Activated CD8-positive, alpha-beta T cell treated with anti-CD3 and anti-CD28 coated beads, Interleukin-2, amount 10 ng/mL, durations not matched to agents 7 days and 5 days (primary cell): ENCODE results near the gene MDM2. TPM values are rescaled to one million over a fixed set of nuclear protein-coding genes. Genes with fewer than 3 reads are reported as not detected.

Experiments
- ATAC-seq: fragments of 150-1000 bp; cut with Tn5 transposase; one replicate; pipeline ENCODE4 v1.10.0; 2021; ENCODE audit warnings: moderate library complexity
- CTCF ChIA-PET: fragments of 350-600 bp; sonication (Branson Sonifier 250); formaldehyde crosslinking; loops from one replicate; lab custom pipeline; 2021; ENCODE audit warnings: antibody characterized with exemption; lab: Charles Lee
- POLR2A ChIA-PET: fragments of 350-600 bp; sonication (Branson Sonifier 250); formaldehyde crosslinking; loops from one replicate; lab custom pipeline; 2021; ENCODE audit warnings: antibody characterized with exemption; lab: Charles Lee
- DNase-seq: peaks from one replicate; pipeline ENCODE4 v3.0.0-alpha.2; 2020
- H3K27ac Mint-ChIP-seq: one replicate; pipeline ENCODE4 v1.8.0; 2021; ENCODE audit warnings: mild to moderate bottlenecking, mixed read lengths
- H3K27me3 Mint-ChIP-seq: one replicate; pipeline ENCODE4 v1.8.0; 2021; ENCODE audit warnings: low read depth, mixed read lengths
- H3K36me3 Mint-ChIP-seq: one replicate; pipeline ENCODE4 v1.8.0; 2021; ENCODE audit warnings: low read depth, mixed read lengths
- H3K4me1 Mint-ChIP-seq: one replicate; pipeline ENCODE4 v1.8.0; 2021; ENCODE audit warnings: low read depth, mixed read lengths
- H3K4me3 Mint-ChIP-seq: one replicate; pipeline ENCODE4 v1.8.0; 2021; ENCODE audit warnings: mild to moderate bottlenecking, mixed read lengths
- H3K9me3 Mint-ChIP-seq: one replicate; pipeline ENCODE4 v1.8.0; 2022; ENCODE audit warnings: mixed read lengths; ENCODE audit not compliant: insufficient read depth
- total RNA-seq, 2 experiments: library from RNA; stranded (reverse); gene quantifications; one replicate each; pipeline ENCODE4 v1.2.3, GENCODE V29; 2021

Gene MDM2
- total RNA-seq, 2 experiments from 2014 or later: 213 to 234 TPM

DNA sequence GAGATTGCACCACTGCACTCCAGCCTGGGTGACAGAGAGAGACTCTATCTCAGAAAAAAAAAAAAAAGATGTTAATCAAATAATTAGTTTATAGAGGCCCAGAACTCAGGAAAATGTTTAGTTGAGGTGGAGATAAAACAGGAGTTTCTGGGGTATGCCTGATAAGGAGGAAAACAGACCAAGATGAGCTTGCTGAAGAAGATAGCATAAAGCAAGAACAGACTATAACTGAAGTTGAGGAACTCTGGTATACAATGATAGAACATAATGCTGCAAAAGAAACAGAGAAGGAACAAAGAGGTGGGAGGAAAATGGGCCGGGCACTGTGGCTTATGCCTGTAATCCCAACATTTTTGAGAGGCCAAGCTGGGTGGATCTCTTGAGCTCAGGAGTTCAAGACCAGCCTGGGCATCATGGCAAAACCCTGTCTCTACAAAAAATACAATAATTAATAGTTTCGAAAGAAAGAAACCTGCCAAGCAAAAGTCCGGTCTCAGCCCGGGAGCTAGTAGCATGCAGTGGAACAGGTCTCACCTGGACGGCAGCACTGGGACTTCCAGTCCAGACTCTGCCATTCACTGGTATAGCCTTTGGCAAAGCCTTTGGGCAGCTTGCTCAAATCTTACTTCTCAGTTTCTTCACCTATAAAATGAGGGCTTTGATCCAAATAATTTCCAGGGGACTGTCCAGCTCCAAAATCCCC lies 36.6 kb upstream of the MDM2 start:
- H3K4me1 Mint-ChIP-seq: peaks cover 16% of the 10 kb centered on the region
- H3K27ac Mint-ChIP-seq: no peak overlapping the region
- H3K27me3 Mint-ChIP-seq: no peaks in the 10 kb centered on the region
- CTCF ChIA-PET: interaction anchor here (0.6 kb wide), 1 partner anchor 62 kb away, joined by 4 read pairs; no protein-coding TSS in a partner anchor
- H3K9me3 Mint-ChIP-seq: no peaks in the 10 kb centered on the region
- DNase-seq (no peak), ATAC-seq (no peak)
- no peak overlapping the region for H3K4me3 Mint-ChIP-seq
- POLR2A ChIA-PET: no interaction called here
- H3K36me3 Mint-ChIP-seq: no peaks in the 10 kb centered on the region

DNA sequence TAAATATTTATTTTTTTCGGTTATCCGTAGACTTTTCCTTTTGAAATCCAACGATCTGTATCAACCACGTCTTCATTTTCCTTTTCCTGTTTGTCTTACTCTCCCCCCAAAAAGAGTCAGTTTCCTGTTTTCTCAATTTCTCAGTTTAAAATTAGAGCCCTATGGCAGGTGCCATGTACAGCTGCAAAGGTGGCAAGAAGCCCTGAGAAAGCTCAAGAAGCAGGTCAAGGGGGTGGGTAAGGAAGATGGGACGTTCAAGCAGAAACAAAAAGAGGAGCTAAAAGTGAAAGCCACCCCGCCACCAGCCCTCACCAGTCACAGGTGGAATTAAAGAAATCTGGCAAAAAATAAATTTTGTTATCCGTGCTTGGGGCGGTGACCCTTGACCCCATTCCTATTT lies 35.3 kb upstream of the MDM2 start:
- ATAC-seq: no peak
- H3K9me3 Mint-ChIP-seq: no peaks in the 10 kb centered on the region
- H3K36me3 Mint-ChIP-seq: no peaks in the 10 kb centered on the region
- ChIA-PET POLR2A (no interaction called here), CTCF (no interaction called here)
- peaks cover 16% of the 10 kb centered on the region for H3K4me1 Mint-ChIP-seq
- H3K4me3 Mint-ChIP-seq: peak overlapping the region; percentile 66
- no peaks in the 10 kb centered on the region for H3K27me3 Mint-ChIP-seq
- H3K27ac Mint-ChIP-seq: peak overlapping the region; percentile 80
- no peak for DNase-seq

DNA sequence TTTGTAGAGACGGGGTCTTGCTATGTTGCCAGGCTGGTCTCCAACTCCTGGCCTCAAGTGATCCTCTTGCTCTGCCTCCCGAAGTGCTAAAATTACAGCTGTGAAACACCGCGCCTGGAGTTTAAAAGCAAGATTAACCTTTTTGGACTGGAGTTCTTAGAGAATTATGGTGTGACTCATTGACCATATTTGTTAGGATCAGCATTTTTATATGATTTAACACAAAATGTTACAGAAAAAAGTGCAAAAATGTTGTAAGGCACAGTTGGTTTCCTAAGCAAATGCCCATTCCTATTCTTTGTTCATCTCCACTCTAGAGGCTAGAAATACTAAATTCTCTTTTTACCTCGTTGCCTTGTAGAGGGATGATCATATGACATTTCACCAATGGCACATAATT lies 34.4 kb upstream of the MDM2 start:
- ChIA-PET CTCF (no interaction called here), POLR2A (no interaction called here)
- Mint-ChIP-seq H3K27me3 (no peaks in the 10 kb centered on the region), H3K4me1 (peaks cover 16% of the 10 kb centered on the region), H3K27ac (peak overlapping the region; percentile 60), H3K4me3 (no peak overlapping the region), H3K9me3 (no peaks in the 10 kb centered on the region), H3K36me3 (no peaks in the 10 kb centered on the region)
- no peak for DNase-seq
- no peak for ATAC-seq

DNA sequence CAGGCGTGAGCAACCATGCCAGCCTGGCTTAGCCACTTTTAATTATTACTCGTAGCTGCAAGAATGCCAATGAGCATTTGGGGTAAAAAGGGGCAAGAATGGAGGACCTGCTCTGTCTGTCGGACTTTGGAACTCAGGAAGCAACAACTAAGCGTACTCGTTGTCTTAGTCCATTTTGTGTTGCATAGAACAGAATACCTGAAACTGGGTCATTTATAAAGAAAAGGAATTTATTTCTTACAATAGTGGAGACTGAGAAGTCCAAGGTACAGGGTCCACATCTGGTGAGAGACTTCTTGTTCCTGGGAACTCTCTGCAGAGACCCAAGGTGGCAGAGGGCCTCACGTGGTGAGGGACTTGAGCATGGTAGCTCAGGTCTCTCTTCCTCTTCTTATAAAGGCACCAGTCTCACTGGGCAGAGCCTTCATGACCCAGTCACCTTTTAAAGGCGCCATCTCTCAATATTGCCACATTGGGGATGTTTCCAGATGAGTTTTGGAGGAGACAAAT lies 32.8 kb upstream of the MDM2 start:
- ChIA-PET CTCF (no interaction called here), POLR2A (interaction anchor here (1.4 kb wide), 1 partner anchor 18 kb away, joined by 4 read pairs; no protein-coding TSS in a partner anchor)

DNA sequence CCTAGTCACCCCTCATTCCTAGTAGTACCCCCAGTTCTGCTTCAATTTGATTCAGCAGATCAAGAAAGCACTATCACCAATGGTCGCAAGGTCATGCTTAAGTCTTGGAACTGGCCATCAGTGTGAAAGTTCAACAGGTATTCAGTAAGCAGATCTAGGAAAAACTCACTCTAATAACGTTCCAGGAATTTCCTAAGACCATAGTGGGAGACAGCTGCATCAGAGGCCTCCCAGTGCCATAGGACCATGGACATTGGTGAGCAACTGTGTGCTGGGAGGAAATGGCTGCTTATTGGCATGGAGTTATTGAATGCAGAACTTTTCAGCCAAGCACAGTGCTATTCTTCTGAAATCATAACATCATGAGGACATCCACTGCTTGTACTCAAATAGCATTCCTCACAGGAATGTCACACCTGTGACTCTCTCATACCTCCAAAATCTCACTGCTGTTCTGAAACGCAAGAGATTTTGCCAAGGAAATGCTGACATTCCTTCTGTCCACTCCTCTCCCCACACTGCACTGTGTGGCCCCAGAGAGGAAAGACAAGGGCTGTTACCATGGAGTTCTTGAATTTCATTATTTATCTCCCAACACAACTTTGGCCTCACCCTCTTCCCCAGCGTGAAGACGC lies 30.9 kb upstream of the MDM2 start:
- DNase-seq (no peak), ATAC-seq (no peak)
- Mint-ChIP-seq H3K27ac (no peak overlapping the region), H3K27me3 (no peaks in the 10 kb centered on the region), H3K4me3 (no peak overlapping the region), H3K4me1 (peaks cover 16% of the 10 kb centered on the region), H3K36me3 (no peaks in the 10 kb centered on the region), H3K9me3 (no peaks in the 10 kb centered on the region)
- ChIA-PET POLR2A (no interaction called here), CTCF (no interaction called here)

More for the DNA sequence above, 32.8 kb upstream of the MDM2 start:
- no peak for DNase-seq
- Mint-ChIP-seq H3K4me1 (peaks cover 16% of the 10 kb centered on the region), H3K27me3 (no peaks in the 10 kb centered on the region), H3K36me3 (no peaks in the 10 kb centered on the region), H3K9me3 (no peaks in the 10 kb centered on the region), H3K4me3 (no peak overlapping the region), H3K27ac (no peak overlapping the region)
- no peak for ATAC-seq

DNA sequence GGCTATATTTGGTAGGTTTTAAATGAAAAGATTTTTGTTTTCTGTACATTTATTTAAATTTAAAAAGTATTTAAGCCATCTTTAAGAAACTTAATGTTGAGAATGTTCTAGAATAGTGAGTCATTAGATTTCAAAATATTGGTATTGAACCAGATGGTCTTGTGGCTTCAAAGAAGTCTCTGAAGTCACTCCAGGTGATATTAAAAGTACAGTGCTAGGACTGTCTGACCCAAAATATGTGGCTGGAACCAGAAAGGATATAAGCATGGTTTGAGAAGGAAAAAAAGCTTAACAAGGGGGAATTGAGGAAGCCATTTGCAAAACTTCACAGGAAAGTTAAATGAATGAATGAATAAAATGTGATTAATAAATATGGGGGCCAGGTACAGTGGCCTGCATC lies 28.7 kb upstream of the MDM2 start:
- no peaks in the 10 kb centered on the region for H3K4me1 Mint-ChIP-seq
- ChIA-PET POLR2A (no interaction called here), CTCF (no interaction called here)
- no peaks in the 10 kb centered on the region for H3K36me3 Mint-ChIP-seq
- DNase-seq (no peak), ATAC-seq (no peak)
- no peak overlapping the region for H3K4me3 Mint-ChIP-seq
- H3K27me3 Mint-ChIP-seq: no peaks in the 10 kb centered on the region
- no peaks in the 10 kb centered on the region for H3K9me3 Mint-ChIP-seq
- no peak overlapping the region for H3K27ac Mint-ChIP-seq

DNA sequence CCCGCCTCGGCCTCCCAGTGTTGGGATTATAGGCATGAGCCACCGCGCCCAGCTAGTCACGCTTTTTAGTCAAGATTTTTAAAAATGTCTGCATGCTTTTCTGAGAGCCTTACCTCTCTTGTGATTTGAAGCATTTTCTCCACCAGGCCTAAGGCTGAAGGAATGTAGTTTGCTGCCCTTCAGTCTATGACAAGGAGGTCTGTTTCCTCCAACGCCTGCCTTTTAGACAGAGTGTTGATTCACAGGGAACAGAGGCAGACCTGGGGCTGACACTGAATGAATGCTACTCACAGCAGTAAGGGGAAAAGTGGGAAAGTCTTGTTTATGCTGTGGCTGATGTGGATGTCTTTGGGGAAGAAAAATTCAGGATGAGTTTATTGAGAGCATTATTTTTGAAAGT lies 27.2 kb upstream of the MDM2 start:
- ChIA-PET POLR2A (interaction anchor here (0.5 kb wide), 1 partner anchor 80 kb away, joined by 3 read pairs; no protein-coding TSS in a partner anchor), CTCF (no interaction called here)
- H3K4me3 Mint-ChIP-seq: no peak overlapping the region
- no peaks in the 10 kb centered on the region for H3K36me3 Mint-ChIP-seq
- ATAC-seq: no peak
- no peak overlapping the region for H3K27ac Mint-ChIP-seq
- H3K27me3 Mint-ChIP-seq: no peaks in the 10 kb centered on the region
- no peaks in the 10 kb centered on the region for H3K9me3 Mint-ChIP-seq
- H3K4me1 Mint-ChIP-seq: no peaks in the 10 kb centered on the region
- no peak for DNase-seq

DNA sequence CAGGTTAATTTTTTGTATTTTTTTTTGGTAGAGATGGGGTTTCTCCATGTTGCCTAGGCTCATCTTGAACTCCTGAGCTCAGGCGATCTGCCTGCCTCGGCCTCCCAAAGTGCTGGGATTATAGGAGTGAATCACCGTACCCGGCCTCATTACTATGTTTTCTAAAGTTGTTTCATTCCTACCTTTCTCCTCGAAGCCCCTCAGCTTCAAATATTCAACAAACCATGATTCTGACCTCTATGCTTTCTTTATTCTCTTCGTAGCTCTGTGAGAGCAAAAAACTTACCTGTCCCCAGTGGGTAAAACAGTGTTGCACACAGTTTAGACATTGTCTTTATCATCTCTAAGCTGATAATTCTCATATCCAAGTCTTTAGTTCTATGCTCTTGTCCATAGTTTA lies 26.2 kb upstream of the MDM2 start:
- Mint-ChIP-seq H3K9me3 (no peaks in the 10 kb centered on the region), H3K27ac (no peak overlapping the region), H3K36me3 (no peaks in the 10 kb centered on the region), H3K27me3 (no peaks in the 10 kb centered on the region), H3K4me3 (no peak overlapping the region), H3K4me1 (no peaks in the 10 kb centered on the region)
- ChIA-PET POLR2A (interaction anchor here (0.6 kb wide), 1 partner anchor 351 kb away, joined by 7 read pairs; no protein-coding TSS in a partner anchor), CTCF (no interaction called here)
- DNase-seq (no peak), ATAC-seq (no peak)

DNA sequence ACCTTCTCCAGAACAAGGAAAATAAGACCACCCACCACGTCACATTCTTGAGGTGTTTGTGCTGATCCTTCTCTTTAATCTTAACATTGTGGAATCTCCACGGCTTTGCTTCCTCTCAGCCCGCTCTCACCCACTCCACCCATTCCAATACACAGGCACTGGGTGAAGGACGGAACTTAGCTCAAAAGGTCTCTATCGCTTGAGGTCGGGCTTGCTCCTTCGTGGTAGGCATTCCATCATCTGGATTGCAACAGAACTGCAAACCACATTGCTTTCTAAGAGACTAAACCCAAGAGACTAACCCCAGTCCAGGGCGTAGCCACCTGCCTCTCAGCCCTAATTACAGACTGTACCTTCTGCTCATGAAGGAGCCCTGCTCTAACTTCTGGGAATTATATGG lies 24.0 kb upstream of the MDM2 start:
- H3K27ac Mint-ChIP-seq: no peak overlapping the region
- H3K9me3 Mint-ChIP-seq: no peaks in the 10 kb centered on the region
- no peaks in the 10 kb centered on the region for H3K27me3 Mint-ChIP-seq
- no peak for ATAC-seq
- ChIA-PET POLR2A (no interaction called here), CTCF (interaction anchor here (1.0 kb wide), 1 partner anchor 24 kb away, joined by 5 read pairs; the partner anchor contains the start of gene MDM2)
- H3K4me3 Mint-ChIP-seq: no peak overlapping the region
- H3K36me3 Mint-ChIP-seq: no peaks in the 10 kb centered on the region
- no peak for DNase-seq
- H3K4me1 Mint-ChIP-seq: peaks cover 7% of the 10 kb centered on the region

DNA sequence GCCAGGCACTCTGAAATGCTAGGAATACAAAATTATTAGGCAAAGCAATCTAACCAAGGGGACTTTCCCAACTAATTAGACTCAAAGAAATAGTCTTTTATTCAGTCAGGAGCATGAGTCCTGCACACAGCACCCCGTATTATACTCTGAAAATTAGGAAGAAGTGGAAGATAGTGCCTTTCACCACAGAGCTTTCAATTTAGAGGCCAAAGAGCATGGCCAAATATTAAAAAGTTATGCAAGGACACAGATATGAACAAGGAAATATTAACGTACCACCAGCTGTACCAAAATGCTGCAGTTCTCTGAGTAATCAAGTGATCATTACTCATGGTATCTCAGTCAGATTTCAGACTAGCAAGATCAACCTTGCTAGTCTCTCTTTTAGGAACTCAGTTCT lies 22.6 kb upstream of the MDM2 start:
- H3K4me1 Mint-ChIP-seq: peaks cover 7% of the 10 kb centered on the region
- ChIA-PET POLR2A (no interaction called here), CTCF (no interaction called here)
- H3K36me3 Mint-ChIP-seq: no peaks in the 10 kb centered on the region
- DNase-seq (no peak), ATAC-seq (no peak)
- no peak overlapping the region for H3K27ac Mint-ChIP-seq
- H3K9me3 Mint-ChIP-seq: no peaks in the 10 kb centered on the region
- H3K4me3 Mint-ChIP-seq: no peak overlapping the region
- no peaks in the 10 kb centered on the region for H3K27me3 Mint-ChIP-seq

DNA sequence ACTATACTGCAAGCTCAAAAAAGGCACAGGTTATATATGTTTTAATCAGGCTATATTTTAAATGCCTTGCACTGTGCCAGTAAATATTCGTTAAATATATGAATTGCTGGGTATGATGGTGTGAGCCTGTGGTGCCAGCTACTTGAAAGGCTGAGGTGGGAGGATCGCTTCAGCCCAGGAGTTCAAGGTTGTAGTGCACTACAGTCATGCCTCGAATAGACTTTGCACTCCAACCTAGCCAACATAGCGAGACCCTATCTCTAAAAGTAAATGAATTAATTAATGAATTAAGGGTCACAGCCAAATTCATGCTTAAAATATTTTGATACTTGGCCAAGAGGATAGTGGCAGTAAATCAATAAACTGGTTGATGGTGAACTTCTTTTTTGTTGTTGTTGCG lies 22.2 kb upstream of the MDM2 start:
- no peak for DNase-seq
- ChIA-PET CTCF (no interaction called here), POLR2A (no interaction called here)
- Mint-ChIP-seq H3K27ac (no peak overlapping the region), H3K4me1 (peaks cover 7% of the 10 kb centered on the region), H3K36me3 (no peaks in the 10 kb centered on the region), H3K9me3 (no peaks in the 10 kb centered on the region), H3K27me3 (no peaks in the 10 kb centered on the region), H3K4me3 (no peak overlapping the region)
- ATAC-seq: no peak

DNA sequence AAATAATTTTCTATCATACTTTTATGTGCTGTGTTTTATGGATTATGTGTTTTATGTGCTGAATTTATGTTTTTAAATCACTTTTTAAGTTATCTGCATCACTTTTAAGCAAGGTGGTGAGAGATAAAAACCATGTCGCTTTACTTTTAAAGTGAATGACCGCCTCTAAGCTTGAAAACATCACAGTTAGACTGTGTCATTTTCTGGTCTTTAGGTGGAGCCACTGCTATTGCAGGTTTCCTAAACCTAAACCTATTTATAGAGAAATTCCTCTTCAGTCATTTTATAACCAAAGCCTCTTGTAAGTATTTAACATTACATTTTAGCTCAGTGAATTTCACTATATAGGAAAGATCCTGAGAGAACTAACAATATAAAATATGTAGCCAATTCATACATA lies 21.0 kb upstream of the MDM2 start:
- H3K4me3 Mint-ChIP-seq: no peak overlapping the region
- no peak overlapping the region for H3K27ac Mint-ChIP-seq
- H3K4me1 Mint-ChIP-seq: peaks cover 7% of the 10 kb centered on the region
- H3K9me3 Mint-ChIP-seq: no peaks in the 10 kb centered on the region
- DNase-seq (no peak), ATAC-seq (no peak)
- H3K36me3 Mint-ChIP-seq: no peaks in the 10 kb centered on the region
- no peaks in the 10 kb centered on the region for H3K27me3 Mint-ChIP-seq
- CTCF ChIA-PET: interaction anchor here (1.3 to 1.8 kb wide), 4 partner anchors 10 to 57 kb away, joined by 3 to 9 read pairs (median 4); partner anchors contain the start of gene MDM2
- POLR2A ChIA-PET: interaction anchor here (2.0 kb wide), 1 partner anchor 21 kb away, joined by 9 read pairs; the partner anchor contains the start of gene MDM2
